Smooth muscle cell (in vitro differentiated cells): ENCODE data around the gene KBTBD12. TPM values are rescaled to one million over a fixed set of nuclear protein-coding genes. Genes with fewer than 3 reads are reported as not detected.

ENCODE experiments used
- DNase-seq: peaks from one replicate; lab custom pipeline; 2025; ENCODE audit not compliant: unreplicated experiment; lab: John Stamatoyannopoulos, UW
- H2AFZ ChIP-seq: fragments of 200-600 bp; sonication (generic); 2 replicates; pipeline ENCODE4 v1.6.0; 2016; ENCODE audit warnings: antibody characterized with exemption, low read depth, mild to moderate bottlenecking
- H3F3A ChIP-seq: fragments of 200-600 bp; sonication (generic); 2 replicates; pipeline ENCODE4 v1.6.0; 2017; ENCODE audit warnings: antibody characterized with exemption, low read depth
- H3K27ac ChIP-seq: fragments of 200-600 bp; sonication (generic); 2 replicates; pipeline ENCODE4 v1.5.1; 2016; ENCODE audit warnings: low read depth, mild to moderate bottlenecking
- H3K27me3 ChIP-seq: fragments of 200-600 bp; sonication (generic); 2 replicates; pipeline ENCODE4 v1.6.1; 2016; ENCODE audit warnings: low read depth, mild to moderate bottlenecking
- H3K36me3 ChIP-seq: fragments of 200-600 bp; sonication (generic); 2 replicates; pipeline ENCODE4 v1.5.1; 2016; ENCODE audit warnings: low read depth
- H3K4me1 ChIP-seq: fragments of 200-600 bp; sonication (generic); 2 replicates; pipeline ENCODE4 v1.5.1; 2016; ENCODE audit warnings: low read depth
- H3K4me2 ChIP-seq: fragments of 200-600 bp; sonication (generic); 2 replicates; pipeline ENCODE4 v1.6.0; 2016; ENCODE audit warnings: mild to moderate bottlenecking
- H3K4me3 ChIP-seq: fragments of 200-600 bp; sonication (generic); 2 replicates; pipeline ENCODE4 v1.5.1; 2016; ENCODE audit warnings: mild to moderate bottlenecking
- H3K79me2 ChIP-seq: fragments of 200-600 bp; sonication (generic); 2 replicates; pipeline ENCODE4 v1.6.0; 2016; ENCODE audit warnings: low read depth, mild to moderate bottlenecking
- H3K9ac ChIP-seq: fragments of 200-600 bp; sonication (generic); 2 replicates; pipeline ENCODE4 v1.6.0; 2016; ENCODE audit warnings: low read depth
- H3K9me3 ChIP-seq: fragments of 200-600 bp; sonication (generic); replicated peaks from 2 replicates; pipeline ENCODE4 v1.5.1; 2016; ENCODE audit warnings: low read depth
- H4K20me1 ChIP-seq: fragments of 200-600 bp; sonication (generic); 2 replicates; pipeline ENCODE4 v1.6.0; 2016; ENCODE audit warnings: low read depth
- CTCF ChIP-seq: fragments of 200-600 bp; sonication (generic); IDR thresholded peaks from 2 replicates; pipeline ENCODE4 v1.5.1; 2017; ENCODE audit warnings: borderline replicate concordance, mild to moderate bottlenecking, antibody characterized with exemption; ENCODE audit not compliant: insufficient read depth, poor library complexity, severe bottlenecking
- WGBS: methylation state at CpG from one replicate; pipeline ENCODE4 v1.1.7; 2016; ENCODE audit warnings: low lambda C conversion rate; 5-methylcytosine and 5-hydroxymethylcytosine counted together
- polyA plus RNA-seq: library from polyadenylated mRNA; unstranded; fragments of >200 nt; fragmentation: Nextera tagmentation; extraction: Ambion mirVana; gene quantifications from 2 replicates; pipeline ENCODE4 v1.2.1, GENCODE V29; 2016
- total RNA-seq: library from RNA; depleted of rRNA; stranded (reverse); fragments of >200 nt; gene quantifications from 2 replicates; pipeline ENCODE4 v1.2.3, GENCODE V29; 2014

Gene KBTBD12
- total and polyA plus RNA-seq, 2 experiments from 2014 or later, result not detected

- no peak overlapping the region for H3K27ac ChIP-seq
- no peak overlapping the region for H3K9ac ChIP-seq
- H3F3A ChIP-seq, result peaks cover 6% of the 10 kb centered on the region
- H3K4me2 ChIP-seq, result no peak overlapping the region
- H4K20me1 ChIP-seq, result no peaks in the 10 kb centered on the region
- H3K9me3 ChIP-seq, result no peaks in the 10 kb centered on the region
- H3K27me3 ChIP-seq, result no peaks in the 10 kb centered on the region
- H3K4me1 ChIP-seq, result peaks cover 11% of the 10 kb centered on the region
- DNase-seq, result no peak
- no peak overlapping the region for H3K4me3 ChIP-seq
- TF ChIP-seq CTCF, result no peak
- H3K79me2 ChIP-seq, result no peaks in the 10 kb centered on the region
- no peak overlapping the region for H2AFZ ChIP-seq
- no peaks in the 10 kb centered on the region for H3K36me3 ChIP-seq
Measured at GRCh38 chr3:127884041-127884440, 31.0 kb upstream of the KBTBD12 start.

GRCh38 chr3:127886231-127886955 is 28.6 kb upstream of the KBTBD12 start:
- no peak for TF ChIP-seq CTCF
- H3K27ac ChIP-seq, result peak overlapping the region; percentile 42
- no peak overlapping the region for H3K9ac ChIP-seq
- H3K27me3 ChIP-seq, result no peaks in the 10 kb centered on the region
- no peak overlapping the region for H3K4me2 ChIP-seq
- H3F3A ChIP-seq, result peaks cover 12% of the 10 kb centered on the region
- H3K9me3 ChIP-seq, result no peaks in the 10 kb centered on the region
- peaks cover 16% of the 10 kb centered on the region for H3K4me1 ChIP-seq
- no peak overlapping the region for H3K4me3 ChIP-seq
- H4K20me1 ChIP-seq, result no peaks in the 10 kb centered on the region
- no peak for DNase-seq
- WGBS, result 82% methylated on average over 9 of the region's 9 CpGs
- no peaks in the 10 kb centered on the region for H3K36me3 ChIP-seq
- H3K79me2 ChIP-seq, result no peaks in the 10 kb centered on the region
- H2AFZ ChIP-seq, result no peak overlapping the region

- H3K9ac ChIP-seq, result no peak overlapping the region
- H3K9me3 ChIP-seq, result no peaks in the 10 kb centered on the region
- no peak for DNase-seq
- peak overlapping the region; percentile 42 for H3K27ac ChIP-seq
- peaks cover 12% of the 10 kb centered on the region for H3F3A ChIP-seq
- peaks cover 16% of the 10 kb centered on the region for H3K4me1 ChIP-seq
- no peak overlapping the region for H3K4me3 ChIP-seq
- no peak for TF ChIP-seq CTCF
- H2AFZ ChIP-seq, result no peak overlapping the region
- H3K36me3 ChIP-seq, result no peaks in the 10 kb centered on the region
- no peaks in the 10 kb centered on the region for H3K79me2 ChIP-seq
- H3K4me2 ChIP-seq, result no peak overlapping the region
- H4K20me1 ChIP-seq, result no peaks in the 10 kb centered on the region
- no peaks in the 10 kb centered on the region for H3K27me3 ChIP-seq
Measured at GRCh38 chr3:127886956-127887231, 28.1 kb upstream of the KBTBD12 start.

GRCh38 chr3:127887321-127887720 is 27.7 kb upstream of the KBTBD12 start:
- H3K4me3 ChIP-seq, result no peak overlapping the region
- peaks cover 16% of the 10 kb centered on the region for H3K4me1 ChIP-seq
- H3K27ac ChIP-seq, result peak overlapping the region; percentile 98
- H3K9me3 ChIP-seq, result no peaks in the 10 kb centered on the region
- 60% methylated on average over 4 of the region's 4 CpGs for WGBS
- no peaks in the 10 kb centered on the region for H3K27me3 ChIP-seq
- H3K36me3 ChIP-seq, result no peaks in the 10 kb centered on the region
- H4K20me1 ChIP-seq, result no peaks in the 10 kb centered on the region
- DNase-seq, result no peak
- no peak overlapping the region for H3K9ac ChIP-seq
- H3K79me2 ChIP-seq, result no peaks in the 10 kb centered on the region
- H2AFZ ChIP-seq, result no peak overlapping the region
- TF ChIP-seq CTCF, result no peak
- peak overlapping the region; percentile 12 for H3K4me2 ChIP-seq
- H3F3A ChIP-seq, result peaks cover 12% of the 10 kb centered on the region
